Esophagus (tissue), 2 donors: Measurements from ENCODE around the gene PICALM. TPM values are rescaled to one million over a fixed set of nuclear protein-coding genes. Genes with fewer than 3 reads are reported as not detected.

Source experiments
- H3K27ac ChIP-seq, 2 donors: one replicate each; pipeline ENCODE4 v1.5.1; 2013; ENCODE audit warnings: low read depth in 2 of 2, mild to moderate bottlenecking in 2 of 2, inconsistent platforms in 1 of 2, low read length in 1 of 2, moderate library complexity in 1 of 2
- H3K27me3 ChIP-seq, 2 donors: one replicate each; pipeline ENCODE4 v1.6.1; 2013; ENCODE audit warnings: low read length in 2 of 2, control low read depth in 1 of 2, mild to moderate bottlenecking in 1 of 2; ENCODE audit not compliant: insufficient read depth in 2 of 2, control insufficient read depth in 1 of 2
- H3K36me3 ChIP-seq, 2 donors: one replicate each; pipeline ENCODE4 v1.6.1; 2013; ENCODE audit warnings: low read length in 1 of 2; ENCODE audit not compliant: control insufficient read depth in 2 of 2, insufficient read depth in 2 of 2
- H3K4me1 ChIP-seq, 2 donors: one replicate each; pipeline ENCODE4 v1.6.1; 2013; ENCODE audit warnings: low read length in 1 of 2; ENCODE audit not compliant: control insufficient read depth in 2 of 2, insufficient read depth in 2 of 2
- H3K4me3 ChIP-seq, 2 donors: one replicate each; pipeline ENCODE4 v1.5.1; 2013; ENCODE audit warnings: low read length in 2 of 2, mild to moderate bottlenecking in 2 of 2, low read depth in 1 of 2, moderate library complexity in 1 of 2
- H3K9me3 ChIP-seq, 2 donors: one replicate each; pipeline ENCODE4 v1.6.1; 2013; ENCODE audit warnings: mild to moderate bottlenecking in 2 of 2, low read depth in 1 of 2, low read length in 1 of 2, moderate library complexity in 1 of 2; ENCODE audit not compliant: control insufficient read depth in 2 of 2, insufficient read depth in 1 of 2
- WGBS, 2 donors: extraction: QIAGEN DNeasy Blood & Tissue Kit; methylation state at CpG; one replicate each; pipeline ENCODE4 v1.1.7; 2013; 5-methylcytosine and 5-hydroxymethylcytosine counted together
- polyA plus RNA-seq, 2 donors: library from polyadenylated mRNA; stranded (reverse); fragments of 200-250 nt; gene quantifications; one replicate each; pipeline ENCODE4 v1.2.3, GENCODE V29; 2013
- donor health status: healthy with polysubstance abuse.
- donor health status: Bipolar disorder and iron deficiency.

PICALM gene
- polyA plus RNA-seq, 2 donors: 60.9 to 61.1 TPM

GRCh38 chr11:86040919-86041850 is 27.7 kb downstream of the PICALM start:
- 34 to 35% methylated on average over 2 of the region's 2 CpGs for WGBS, 2 donors
- Histone ChIP-seq H3K36me3 (no peaks in the 10 kb centered on the region), H3K27me3 (no peaks in the 10 kb centered on the region), H3K9me3 (no peaks in the 10 kb centered on the region), H3K4me1 (peaks cover 0 to 3% of the 10 kb centered on the region in 2 donors), H3K27ac (no peak overlapping the region), H3K4me3 (no peak overlapping the region)

GRCh38 chr11:86039094-86039493 is 29.8 kb downstream of the PICALM start:
- H3K36me3 ChIP-seq: no peaks in the 10 kb centered on the region
- H3K27ac ChIP-seq: no peak overlapping the region
- H3K4me3 ChIP-seq: no peak overlapping the region
- H3K9me3 ChIP-seq: no peaks in the 10 kb centered on the region
- H3K4me1 ChIP-seq: no peaks in the 10 kb centered on the region
- H3K27me3 ChIP-seq: no peaks in the 10 kb centered on the region

- H3K4me1 ChIP-seq: no peaks in the 10 kb centered on the region
- H3K27me3 ChIP-seq: no peaks in the 10 kb centered on the region
- no peak overlapping the region for H3K27ac ChIP-seq
- no peaks in the 10 kb centered on the region for H3K36me3 ChIP-seq
- no peak overlapping the region for H3K4me3 ChIP-seq
- H3K9me3 ChIP-seq: no peaks in the 10 kb centered on the region
- 93% methylated on average over 4 of the region's 4 CpGs for WGBS, 2 donors
These were observed 31.1 kb downstream of the PICALM start for GRCh38 chr11:86037743-86038142.

- Histone ChIP-seq H3K9me3 (no peaks in the 10 kb centered on the region), H3K27ac (no peak overlapping the region), H3K4me1 (no peaks in the 10 kb centered on the region), H3K36me3 (no peaks in the 10 kb centered on the region), H3K4me3 (no peak overlapping the region), H3K27me3 (no peaks in the 10 kb centered on the region)
- WGBS, 2 donors: 92 to 93% methylated on average over 1 to 2 of the region's 2 CpGs
These were observed 33.0 kb downstream of the PICALM start for GRCh38 chr11:86035920-86036319.

- Histone ChIP-seq H3K36me3 (no peaks in the 10 kb centered on the region), H3K4me1 (no peaks in the 10 kb centered on the region), H3K27ac (no peak overlapping the region), H3K4me3 (no peak overlapping the region), H3K9me3 (no peaks in the 10 kb centered on the region), H3K27me3 (no peaks in the 10 kb centered on the region)
- WGBS, 2 donors: 48 to 53% methylated on average over 1 of the region's 1 CpG
These were observed 33.7 kb downstream of the PICALM start for GRCh38 chr11:86035164-86035563.

GRCh38 chr11:86034710-86035109 is 34.2 kb downstream of the PICALM start:
- 79 to 86% methylated on average over 2 of the region's 2 CpGs for WGBS, 2 donors

GRCh38 chr11:86021377-86021776 is 47.5 kb downstream of the PICALM start:
- Histone ChIP-seq H3K9me3 (no peaks in the 10 kb centered on the region), H3K27ac (no peak overlapping the region), H3K4me3 (no peak overlapping the region), H3K4me1 (no peaks in the 10 kb centered on the region), H3K27me3 (no peaks in the 10 kb centered on the region), H3K36me3 (peaks cover 6 to 10% of the 10 kb centered on the region in 2 donors)
- WGBS, 2 donors: 65 to 78% methylated on average over 3 of the region's 3 CpGs

More at GRCh38 chr11:86034710-86035109, 34.2 kb downstream of the PICALM start:
- H3K27ac ChIP-seq: no peak overlapping the region
- no peaks in the 10 kb centered on the region for H3K27me3 ChIP-seq
- no peaks in the 10 kb centered on the region for H3K9me3 ChIP-seq
- no peaks in the 10 kb centered on the region for H3K36me3 ChIP-seq
- no peaks in the 10 kb centered on the region for H3K4me1 ChIP-seq
- no peak overlapping the region for H3K4me3 ChIP-seq

- Histone ChIP-seq H3K27me3 (no peaks in the 10 kb centered on the region), H3K4me3 (no peak overlapping the region), H3K9me3 (no peaks in the 10 kb centered on the region), H3K4me1 (no peaks in the 10 kb centered on the region), H3K36me3 (peaks cover 0 to 2% of the 10 kb centered on the region in 2 donors), H3K27ac (no peak overlapping the region)
- 97 to 100% methylated on average over 1 of the region's 1 CpG for WGBS, 2 donors
These were observed 50.6 kb downstream of the PICALM start for GRCh38 chr11:86018249-86018648.

- 89 to 92% methylated on average over 2 of the region's 2 CpGs for WGBS, 2 donors
- Histone ChIP-seq H3K27ac (no peak overlapping the region), H3K9me3 (no peaks in the 10 kb centered on the region), H3K4me3 (no peak overlapping the region), H3K4me1 (no peaks in the 10 kb centered on the region), H3K36me3 (peaks cover 0 to 2% of the 10 kb centered on the region in 2 donors), H3K27me3 (no peaks in the 10 kb centered on the region)
These were observed 52.4 kb downstream of the PICALM start for GRCh38 chr11:86016451-86016850.

- Histone ChIP-seq H3K4me3 (no peak overlapping the region), H3K27ac (no peak overlapping the region), H3K36me3 (no peaks in the 10 kb centered on the region), H3K9me3 (no peaks in the 10 kb centered on the region), H3K27me3 (no peaks in the 10 kb centered on the region), H3K4me1 (no peaks in the 10 kb centered on the region)
- WGBS, 2 donors: 87 to 93% methylated on average over 4 of the region's 4 CpGs
These were observed 53.2 kb downstream of the PICALM start for GRCh38 chr11:86015699-86016098.
